ENCODE results near the gene PSMD9.

DNA sequence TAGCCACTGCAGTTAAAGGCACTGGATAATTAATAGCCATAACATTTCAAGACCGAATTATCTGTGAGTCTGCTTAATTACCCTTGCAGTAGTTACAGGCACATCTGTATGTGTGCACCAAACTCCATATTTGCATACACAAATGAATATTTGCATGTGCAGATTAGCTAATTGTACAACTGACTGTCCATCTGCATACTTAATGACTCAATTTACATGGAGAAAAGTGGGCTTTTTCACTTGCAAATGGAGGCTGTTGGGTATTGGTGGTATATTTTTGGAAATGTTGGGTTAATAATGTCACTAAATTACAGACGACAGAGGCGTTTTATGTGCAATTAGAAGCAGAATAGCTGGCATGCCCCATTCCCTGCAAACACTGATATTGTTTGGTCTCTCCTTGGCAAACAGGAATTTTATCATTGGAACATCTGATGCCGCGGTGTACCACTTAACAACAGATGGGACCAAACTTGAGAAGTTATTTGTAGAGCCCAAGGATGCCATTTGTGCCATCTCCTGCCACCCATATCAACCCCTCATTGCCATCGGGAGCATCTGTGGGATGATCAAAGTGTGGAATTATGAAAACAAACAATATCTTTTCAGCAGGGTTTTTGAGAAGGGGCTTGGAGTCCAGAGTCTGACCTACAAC is 69.4 kb downstream of the PSMD9 start:
- TF ChIP-seq, protein P1, sequence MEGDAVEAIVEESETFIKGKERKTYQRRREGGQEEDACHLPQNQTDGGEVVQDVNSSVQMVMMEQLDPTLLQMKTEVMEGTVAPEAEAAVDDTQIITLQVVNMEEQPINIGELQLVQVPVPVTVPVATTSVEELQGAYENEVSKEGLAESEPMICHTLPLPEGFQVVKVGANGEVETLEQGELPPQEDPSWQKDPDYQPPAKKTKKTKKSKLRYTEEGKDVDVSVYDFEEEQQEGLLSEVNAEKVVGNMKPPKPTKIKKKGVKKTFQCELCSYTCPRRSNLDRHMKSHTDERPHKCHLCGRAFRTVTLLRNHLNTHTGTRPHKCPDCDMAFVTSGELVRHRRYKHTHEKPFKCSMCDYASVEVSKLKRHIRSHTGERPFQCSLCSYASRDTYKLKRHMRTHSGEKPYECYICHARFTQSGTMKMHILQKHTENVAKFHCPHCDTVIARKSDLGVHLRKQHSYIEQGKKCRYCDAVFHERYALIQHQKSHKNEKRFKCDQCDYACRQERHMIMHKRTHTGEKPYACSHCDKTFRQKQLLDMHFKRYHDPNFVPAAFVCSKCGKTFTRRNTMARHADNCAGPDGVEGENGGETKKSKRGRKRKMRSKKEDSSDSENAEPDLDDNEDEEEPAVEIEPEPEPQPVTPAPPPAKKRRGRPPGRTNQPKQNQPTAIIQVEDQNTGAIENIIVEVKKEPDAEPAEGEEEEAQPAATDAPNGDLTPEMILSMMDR (conservative IDR thresholded peaks at IDR 0.05; ENCODE audit: low read length) = no peak
- no peak for TF ChIP-seq EZH2phosphoT487 (IDR thresholded peaks at IDR 0.05; ENCODE audit: borderline replicate concordance)

Data from Loucy (cell line).